Measurements from ENCODE around the gene GPR78.

GRCh38 chr4:8557151-8558076 lies 22.8 kb upstream of the GPR78 start:
- no peak for TF ChIP-seq EZH2 (IDR thresholded peaks at IDR 0.05)
- TF ChIP-seq POLR2AphosphoS5 (IDR thresholded peaks at IDR 0.05; ENCODE audit: borderline replicate concordance, low read depth, low read length) = no peak
- TF ChIP-seq FOXP2 (optimal IDR thresholded peaks at IDR 0.05; ENCODE audit: control extremely low read depth, extremely low read length, insufficient read depth) = no peak
